HG03460 (cell line): ENCODE data around the gene DGKB.

ENCODE experiments used
- ATAC-seq: cut with Tn5 transposase; IDR thresholded peaks from one replicate; pipeline ENCODE4 v1.9.1; 2021; ENCODE audit not compliant: unreplicated experiment

The DGKB gene

DNA sequence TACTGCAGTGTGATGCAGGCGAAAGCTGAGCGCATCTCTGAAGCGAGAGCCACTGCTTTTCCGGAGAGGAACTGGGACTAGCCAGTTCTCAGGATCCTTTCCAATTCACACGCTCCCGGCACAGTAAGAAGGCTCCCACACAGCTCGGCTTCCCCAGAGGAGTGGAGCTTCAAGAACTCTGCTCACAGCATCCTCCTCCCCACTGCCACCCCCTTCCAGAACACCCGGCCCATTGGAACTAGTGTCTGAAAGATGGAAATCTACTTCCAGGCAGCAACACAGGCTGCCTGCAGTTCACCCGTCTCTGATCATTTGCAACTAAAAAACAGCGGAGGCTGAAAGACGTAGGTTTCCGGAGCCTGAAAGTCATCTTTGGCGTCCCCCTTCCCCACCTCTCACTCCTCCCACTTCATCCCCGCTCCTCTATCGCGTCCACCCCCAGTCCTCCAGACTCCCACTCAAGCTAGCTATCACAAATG, at the start of gene DGKB:
Gene DGKB (minus strand): TSS at position 163 of the 479 bp plus-strand sequence.
- no peak for ATAC-seq

DNA sequence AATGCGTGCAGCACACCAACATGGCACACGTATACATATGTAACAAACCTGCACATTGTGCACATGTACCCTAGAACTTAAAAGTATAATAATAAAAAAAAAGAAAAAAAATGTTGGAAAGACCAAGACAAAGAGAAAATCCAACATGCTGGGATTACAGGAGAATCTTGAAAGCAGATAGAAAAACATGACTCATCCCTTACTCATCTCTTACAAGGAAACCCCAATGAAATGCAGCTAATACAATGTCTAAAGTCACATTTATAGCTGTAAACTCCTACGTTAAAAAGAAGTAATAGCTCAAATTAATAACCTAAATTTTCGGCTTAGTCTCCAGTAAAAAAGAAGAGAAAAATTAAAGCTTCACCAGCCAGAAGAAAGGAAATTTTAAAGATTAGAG, 47.5 kb upstream of the DGKB start:
- ATAC-seq: no peak

DNA sequence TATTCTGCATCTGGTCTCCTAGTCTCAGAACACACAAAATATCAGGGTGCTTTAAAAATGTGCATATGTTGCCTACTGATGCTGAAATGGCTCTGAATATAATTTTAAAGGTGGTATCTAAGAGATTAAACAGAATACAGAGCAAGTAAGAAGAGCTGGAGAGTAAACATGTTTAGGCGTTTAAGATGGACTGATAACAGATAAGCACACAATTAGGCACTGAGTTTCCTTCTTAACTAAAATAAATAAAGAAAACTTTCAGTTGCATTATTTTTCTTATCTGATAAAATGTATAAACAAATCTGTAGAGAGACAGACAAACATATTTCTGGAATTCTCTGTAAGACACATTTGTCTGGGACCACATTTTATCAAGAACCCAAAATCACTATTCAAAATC, 35.6 kb upstream of the DGKB start:
- no peak for ATAC-seq

DNA sequence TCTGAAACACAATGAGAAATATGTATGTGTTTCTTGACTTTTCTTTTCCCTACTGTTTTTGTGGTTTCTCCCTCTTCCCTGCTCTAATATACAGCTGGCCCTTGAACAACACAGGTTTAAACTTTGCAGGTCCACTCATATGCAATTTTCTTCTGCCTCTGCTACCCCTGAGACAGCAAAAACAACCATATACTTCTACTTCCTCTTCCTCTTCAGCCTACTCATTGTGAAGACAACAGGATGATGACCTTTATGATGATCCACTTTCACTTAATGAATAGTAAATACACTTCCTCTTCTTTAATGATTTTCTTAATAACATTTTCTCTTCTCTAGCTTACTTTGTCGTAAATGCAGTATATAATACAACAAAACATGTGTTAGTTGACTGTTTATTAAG, 35.0 kb upstream of the DGKB start:
- ATAC-seq: no peak

DNA sequence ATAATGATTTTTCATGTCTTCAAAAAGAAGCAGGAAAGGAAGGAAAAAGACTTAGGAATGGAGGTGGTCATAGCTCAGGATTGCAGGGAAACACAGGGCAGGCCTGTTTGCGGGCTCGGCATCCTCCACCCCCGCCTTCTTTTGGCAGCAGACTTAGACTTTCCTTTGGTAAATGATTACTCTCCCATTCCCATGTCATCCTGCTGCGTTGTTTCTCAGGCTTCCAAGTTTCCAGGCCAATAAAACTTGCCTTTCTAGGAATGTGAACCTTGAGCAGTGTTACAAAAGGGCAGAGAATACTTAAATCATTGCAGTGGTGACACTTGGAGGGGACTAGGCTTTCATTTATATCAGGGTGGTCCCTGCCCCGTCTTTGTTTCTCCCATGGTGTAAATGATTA, 34.0 kb upstream of the DGKB start:
- no peak for ATAC-seq

DNA sequence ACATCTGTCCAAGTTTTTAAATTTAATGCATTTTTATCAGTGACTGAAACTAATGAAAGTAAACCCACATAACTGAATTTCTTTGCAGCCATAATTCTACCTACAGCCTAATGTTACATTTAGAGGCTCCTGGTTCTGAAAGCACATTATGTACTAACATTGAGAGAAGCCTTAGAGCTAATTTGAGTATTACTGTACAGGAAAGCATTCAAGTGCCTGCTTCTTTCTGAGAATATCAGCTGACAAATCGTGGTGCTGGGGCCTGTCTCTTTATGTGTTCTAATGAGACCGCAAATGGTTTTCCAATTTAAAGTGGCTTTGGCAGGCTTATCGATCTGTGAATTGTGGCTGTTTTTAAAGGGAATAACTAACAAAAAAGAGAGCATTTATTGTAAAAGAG, 32.3 kb upstream of the DGKB start:
- no peak for ATAC-seq

DNA sequence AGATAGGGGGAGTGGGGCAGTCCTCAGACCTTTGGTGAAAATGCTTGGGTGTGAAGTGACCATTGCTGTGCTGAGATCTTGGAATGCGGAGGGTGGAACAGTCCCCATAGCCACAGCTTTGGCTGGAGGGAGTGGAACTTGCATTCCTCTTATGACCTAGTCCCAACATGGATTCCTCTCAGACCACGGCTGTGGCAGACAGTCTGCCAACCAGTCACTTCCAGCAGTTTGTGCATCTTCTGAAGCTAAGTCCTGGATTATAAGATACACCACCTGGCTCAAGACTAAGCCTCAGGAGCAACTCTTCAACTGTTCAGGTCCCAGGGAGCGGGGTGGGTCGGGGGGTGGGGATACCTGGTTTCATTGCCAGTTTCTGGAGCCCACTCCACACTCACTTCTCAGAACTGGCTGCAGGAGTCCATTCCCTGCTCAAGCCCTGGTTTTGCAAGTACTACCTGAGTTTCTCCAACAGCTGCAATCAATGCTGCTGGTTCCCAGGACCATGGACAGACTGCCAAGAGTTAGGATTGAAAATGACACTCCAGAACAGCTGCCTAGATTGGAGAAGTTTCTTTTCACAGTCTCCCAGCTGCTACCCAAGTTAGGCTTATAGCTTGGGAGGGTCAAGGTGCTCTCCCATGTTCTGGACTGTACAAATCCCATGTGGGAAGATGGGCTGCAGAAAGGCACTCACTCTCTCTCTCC, 29.1 kb upstream of the DGKB start:
- ATAC-seq: no peak

DNA sequence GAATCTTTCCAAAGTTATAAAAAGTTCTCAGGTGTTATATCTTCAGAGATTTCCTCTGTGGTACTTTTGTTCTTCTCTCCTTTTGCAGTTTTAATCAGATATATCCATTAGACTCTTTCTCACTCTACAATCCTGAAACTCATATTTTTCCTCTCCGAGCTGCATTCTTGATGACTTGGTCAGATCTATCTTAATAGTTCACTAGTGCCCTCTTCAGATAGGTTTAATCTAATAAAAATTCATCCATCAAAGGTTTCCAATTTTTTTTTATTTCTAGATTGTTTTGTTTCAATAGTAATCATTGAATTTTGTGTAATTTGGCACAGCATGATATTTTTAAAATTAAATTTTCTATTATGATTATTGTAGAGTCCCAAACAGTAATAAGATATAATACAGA, 21.8 kb upstream of the DGKB start:
- no peak for ATAC-seq

DNA sequence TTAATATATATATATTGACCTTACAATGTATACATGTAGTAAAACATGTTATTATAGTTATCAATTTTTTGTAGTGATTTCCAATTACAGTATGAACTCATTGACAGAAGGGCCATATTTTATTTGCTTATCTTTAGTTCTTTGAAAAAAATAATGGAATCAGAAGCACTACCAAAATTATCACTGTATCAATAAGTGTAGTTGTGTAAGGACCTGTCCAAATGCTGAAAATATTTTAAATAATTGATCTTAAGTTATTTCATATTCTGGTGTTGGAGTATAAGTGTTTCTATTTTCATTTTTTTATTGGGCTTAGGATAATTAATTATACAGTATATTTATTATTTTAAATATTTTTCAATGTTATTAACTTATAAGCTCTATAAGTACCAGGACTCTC, 8.5 kb upstream of the DGKB start:
- no peak for ATAC-seq

DNA sequence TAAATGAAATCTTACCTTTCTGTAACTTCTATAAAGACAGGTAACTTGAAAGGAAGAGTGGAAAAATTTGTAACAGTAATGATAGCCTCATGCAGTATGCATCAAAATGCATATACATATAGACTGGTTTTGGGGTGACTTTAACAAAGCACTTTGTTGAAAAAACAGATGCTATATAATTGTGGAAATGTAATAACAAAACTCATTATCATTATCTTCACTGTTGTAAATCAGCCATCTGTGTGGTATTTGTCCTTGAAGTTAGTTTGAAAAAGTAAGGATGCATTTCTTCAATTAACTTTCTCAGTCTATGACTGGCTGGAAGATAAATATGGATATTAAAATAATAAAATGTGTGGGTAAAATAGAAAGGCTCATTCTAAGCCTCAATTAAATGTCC, 6.1 kb upstream of the DGKB start:
- no peak for ATAC-seq

DNA sequence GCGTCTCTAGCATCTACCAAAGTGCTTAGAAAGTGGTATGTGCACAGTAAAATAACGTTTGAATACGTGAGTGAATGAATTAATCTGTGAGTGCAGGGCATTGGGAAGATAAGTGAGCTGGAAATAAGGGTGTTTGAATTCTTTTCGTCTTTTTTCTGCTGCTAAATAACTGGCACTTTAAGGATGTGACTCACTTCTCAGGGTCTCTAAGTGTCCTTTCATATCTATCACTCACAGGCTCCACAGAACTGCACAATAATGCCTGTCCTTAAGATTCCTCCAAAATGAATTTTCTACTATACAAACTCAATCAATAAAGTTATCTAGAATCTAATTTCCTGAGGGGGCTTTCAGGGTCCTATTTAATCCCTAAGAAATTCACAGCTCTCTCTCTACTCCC, 3.2 kb upstream of the DGKB start:
- ATAC-seq: no peak

DNA sequence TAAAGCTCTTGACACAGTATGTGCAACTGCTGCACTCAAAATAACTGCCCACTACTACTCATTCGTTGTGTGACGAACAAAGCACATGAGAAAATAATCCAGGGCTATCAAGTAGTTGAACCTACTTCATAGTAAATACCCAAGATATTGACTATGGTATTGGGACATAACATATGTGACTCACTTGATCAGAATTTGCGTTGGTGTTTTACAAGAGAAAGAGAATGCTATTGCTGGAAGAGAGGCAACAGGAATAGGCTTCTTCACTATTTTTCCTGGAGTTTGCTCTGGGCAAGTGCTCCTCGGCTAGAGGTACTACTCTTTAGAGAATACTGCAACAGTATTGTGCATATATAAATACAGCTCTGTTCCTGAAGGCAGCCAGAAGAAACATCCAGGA, 2.5 kb downstream of the DGKB start:
- no peak for ATAC-seq

DNA sequence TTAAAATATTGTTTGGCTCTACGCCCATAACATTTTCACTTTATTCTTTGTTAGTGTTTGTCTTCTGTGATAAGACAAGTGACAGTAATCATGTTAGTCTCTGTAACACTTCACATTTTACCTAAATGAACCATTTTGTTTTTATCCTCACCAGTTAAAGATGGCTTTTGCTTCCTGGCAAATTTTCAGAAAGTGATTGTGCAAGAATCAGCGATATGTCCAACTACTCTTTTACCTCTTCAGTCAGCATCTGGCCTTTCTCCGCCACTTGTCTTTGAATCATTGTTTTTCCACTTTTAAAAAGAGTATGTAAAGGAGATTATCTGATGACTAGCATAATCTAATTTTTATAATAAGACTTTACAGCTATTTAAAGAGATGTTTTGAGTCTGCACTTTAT, 3.5 kb downstream of the DGKB start:
- ATAC-seq: no peak

DNA sequence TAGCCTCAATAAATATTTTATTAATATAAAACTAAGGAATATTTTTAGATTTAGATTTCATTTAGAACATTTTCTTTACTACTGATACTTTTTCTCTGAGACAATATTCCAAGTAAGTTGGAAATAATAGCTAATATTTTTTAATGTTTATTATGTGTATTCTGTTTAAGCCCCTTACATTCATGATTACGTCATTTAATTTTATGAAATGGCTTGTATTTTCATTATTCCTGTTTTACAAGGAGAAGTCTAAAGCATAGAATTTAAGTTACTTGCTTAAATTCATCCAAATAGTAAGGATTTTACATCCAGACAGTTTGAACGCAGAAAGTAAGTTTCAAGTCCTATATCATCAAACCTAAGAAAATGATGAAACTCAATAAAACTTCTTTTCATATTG, 6.1 kb downstream of the DGKB start:
- no peak for ATAC-seq

DNA sequence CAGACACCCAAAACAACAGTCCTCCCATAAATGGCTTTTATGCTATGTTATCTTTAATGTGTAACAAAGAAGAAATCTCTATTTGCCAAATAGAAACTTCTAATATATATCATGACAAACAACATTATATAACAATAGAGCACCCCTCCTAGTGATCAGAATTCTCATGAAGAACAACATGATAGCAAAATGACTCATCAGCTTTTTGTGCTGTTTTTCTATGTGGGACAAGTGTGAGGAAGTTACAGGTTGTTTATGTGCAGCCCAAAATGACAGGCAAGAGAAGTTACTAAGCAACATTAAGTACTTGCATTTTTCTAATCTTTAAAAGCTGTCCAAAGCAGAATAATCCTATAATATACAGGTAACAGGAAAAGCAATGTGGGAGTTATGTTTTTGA, 7.7 kb downstream of the DGKB start:
- ATAC-seq: no peak

DNA sequence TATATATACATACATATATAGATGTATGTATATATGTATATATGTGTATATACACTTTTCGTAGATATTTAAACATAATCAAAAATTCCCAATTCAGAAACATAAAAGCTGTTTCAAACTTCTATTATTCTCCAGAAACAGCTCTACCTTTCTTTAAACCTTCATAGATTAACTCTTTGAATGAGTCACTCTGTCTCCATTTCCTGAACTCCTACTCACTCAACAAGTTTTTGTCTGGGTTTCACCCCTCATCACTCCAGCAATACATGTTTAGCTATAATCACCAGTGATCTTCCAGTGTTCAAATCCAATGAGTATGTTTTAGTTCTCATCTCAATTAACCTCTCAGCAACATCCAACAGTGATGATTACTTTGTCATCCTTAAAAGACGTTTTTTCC, 9.6 kb downstream of the DGKB start:
- no peak for ATAC-seq

DNA sequence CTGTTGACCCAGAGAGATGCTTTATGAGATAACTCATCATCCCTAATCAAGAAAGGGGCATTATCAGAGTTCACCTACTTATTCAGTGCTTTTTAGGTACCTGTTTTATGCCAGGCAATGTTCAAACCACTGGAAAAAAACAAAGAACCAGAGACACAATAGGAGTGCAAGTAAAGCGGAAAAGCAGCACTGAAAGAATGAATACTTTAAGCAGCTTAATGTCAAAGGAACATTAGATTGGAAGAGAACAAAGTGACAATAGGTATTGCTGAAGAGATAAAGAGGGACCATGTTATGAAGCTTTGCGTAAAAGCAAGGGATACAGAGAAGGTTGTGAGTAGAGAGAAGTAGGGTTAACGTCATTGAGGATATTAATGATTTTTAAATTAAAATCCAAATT, 11.3 kb downstream of the DGKB start:
- no peak for ATAC-seq

DNA sequence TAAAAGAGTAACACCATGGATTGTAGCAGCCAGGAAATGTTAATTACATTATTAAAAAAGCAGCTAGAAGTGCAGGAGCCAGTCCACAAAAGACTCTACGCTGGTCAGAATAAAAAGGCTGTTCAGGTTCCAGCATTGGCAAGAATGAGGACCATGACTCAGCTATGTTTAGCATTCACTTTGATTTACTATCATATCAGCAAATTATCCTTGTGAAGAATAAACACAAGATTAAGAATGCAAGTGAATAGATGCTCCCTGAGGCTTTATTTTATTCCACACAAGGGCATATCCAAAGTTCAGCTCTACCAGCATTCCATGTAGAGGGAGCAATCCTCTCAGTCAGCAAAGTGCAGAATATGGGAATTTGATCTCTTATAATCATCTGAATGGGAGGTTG, 13.6 kb downstream of the DGKB start:
- no peak for ATAC-seq

DNA sequence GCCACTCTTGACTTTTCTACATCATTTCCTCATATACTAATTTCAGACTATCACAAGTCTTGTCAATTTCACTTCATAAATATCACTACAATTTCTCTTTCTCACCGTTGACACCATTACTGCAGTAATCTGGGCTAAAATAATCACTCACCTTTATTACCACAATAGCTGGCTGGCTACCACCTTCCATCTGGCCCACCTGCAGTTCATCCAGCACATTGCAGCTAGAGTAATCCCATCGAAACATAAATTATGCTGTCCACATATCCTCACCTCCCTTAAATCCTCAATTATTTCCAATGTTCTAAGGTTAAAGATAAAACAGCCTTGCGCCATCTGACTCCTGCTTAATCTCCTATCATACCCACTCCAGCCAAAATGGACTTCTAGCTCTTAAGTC, 16.0 kb downstream of the DGKB start:
- no peak for ATAC-seq

DNA sequence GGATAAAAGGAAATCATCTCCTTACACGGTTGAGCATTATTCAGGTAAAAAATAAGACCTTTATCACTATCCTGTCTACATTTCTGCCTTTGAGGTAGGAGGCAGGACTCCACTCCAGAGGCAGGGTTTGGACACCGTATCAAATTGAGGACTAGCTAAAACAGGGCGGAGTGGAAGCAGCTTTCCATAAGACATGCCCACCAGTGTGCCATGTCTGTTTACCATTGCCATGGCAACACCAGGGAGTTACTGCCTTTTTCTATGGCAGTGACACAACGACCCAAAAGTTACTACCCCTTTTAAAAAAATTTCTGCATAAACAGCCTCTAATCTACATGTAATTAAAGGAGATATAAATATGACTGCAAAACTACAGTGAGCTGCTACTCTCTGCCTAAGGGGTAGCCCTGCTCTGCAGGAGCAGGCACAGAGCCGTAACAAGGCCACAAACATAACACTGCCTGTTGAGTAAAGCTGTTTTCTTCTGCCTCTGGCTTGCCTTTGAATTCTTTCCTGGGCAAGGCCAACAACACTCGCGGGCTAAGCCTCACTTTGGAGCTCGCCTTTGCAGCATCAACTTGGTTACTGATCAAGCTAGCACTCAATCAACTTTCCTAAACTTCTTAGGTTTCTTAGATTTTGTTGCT, 26.5 kb downstream of the DGKB start:
- ATAC-seq: no peak

DNA sequence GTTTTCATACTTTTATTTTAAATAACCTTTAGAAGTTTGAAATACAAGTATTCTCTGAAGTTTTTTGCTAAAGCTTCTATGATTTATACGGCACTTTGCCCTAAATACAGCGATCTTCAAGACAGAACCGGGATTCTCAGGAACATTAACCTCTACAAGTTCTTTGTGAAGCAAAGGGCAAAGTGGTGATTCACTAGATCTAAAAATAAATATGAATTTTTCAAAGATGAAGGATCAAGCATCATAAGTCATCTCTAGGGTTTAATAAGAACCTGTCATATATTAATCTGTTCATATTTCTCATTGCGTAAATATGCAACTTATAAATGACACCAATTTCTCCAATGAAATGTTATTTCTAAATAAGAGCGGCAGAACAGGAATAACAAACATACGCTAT, 30.7 kb downstream of the DGKB start:
- no peak for ATAC-seq

DNA sequence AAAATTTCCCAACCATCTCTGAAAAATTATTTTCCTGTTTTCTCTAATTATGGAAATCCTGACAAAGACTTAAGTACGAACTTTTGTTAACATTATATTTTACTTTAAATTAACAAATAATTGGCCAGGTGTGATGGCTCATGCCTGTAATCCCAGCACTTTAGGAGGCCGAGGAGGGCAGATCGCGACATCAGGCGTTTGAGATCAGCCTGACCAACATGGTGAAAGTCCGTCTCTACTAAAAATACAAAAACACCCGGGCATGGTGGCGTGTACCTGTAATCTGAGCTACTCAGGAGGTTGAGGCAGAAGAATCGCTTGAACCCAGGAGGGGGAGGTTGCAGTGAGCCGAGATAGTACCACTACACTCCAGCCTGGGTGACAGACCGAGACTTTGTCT, 32.2 kb downstream of the DGKB start:
- no peak for ATAC-seq

DNA sequence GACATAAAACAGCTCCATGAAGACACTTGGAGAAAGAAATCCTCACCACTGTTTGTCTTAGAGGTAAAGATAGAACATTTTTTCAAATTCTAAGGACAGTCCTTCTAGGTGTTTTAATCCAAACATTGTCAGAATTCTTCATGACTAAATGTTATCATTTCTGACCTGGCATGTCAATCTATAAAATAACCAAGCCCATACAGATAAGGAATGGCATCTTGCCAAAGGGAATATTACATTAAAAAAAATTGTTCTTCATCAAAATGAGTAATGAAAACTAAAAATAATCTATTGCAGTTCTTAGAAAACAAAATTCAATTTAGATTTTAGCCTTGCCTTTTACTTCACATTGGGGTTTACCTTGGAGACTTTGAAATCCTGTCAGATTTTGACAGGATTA, 33.6 kb downstream of the DGKB start:
- ATAC-seq: no peak
